H9 (cell line): ENCODE measurements around the gene CCDC63. TPM values are rescaled to one million over a fixed set of nuclear protein-coding genes. Genes with fewer than 3 reads are reported as not detected.
A peak's percentile ranks its signal among the peaks of the same experiment; 100 is the strongest.

ENCODE experiments used
- DNase-seq: peaks from one replicate; pipeline ENCODE4 v3.0.0-alpha.2; 2017
- H2AFZ ChIP-seq: one replicate; pipeline ENCODE4 v1.6.1; 2013; ENCODE audit warnings: mild to moderate bottlenecking, low read length, control low read depth, moderate library complexity
- H2AK5ac ChIP-seq: 2 replicates; pipeline ENCODE4 v1.6.1; 2013; ENCODE audit warnings: low read length, control low read depth, mixed read lengths; ENCODE audit not compliant: insufficient read length
- H2BK120ac ChIP-seq: one replicate; pipeline ENCODE4 v1.6.1; 2013; ENCODE audit warnings: low read depth, mild to moderate bottlenecking, low read length, control low read depth, inconsistent platforms; ENCODE audit not compliant: poor library complexity, severe bottlenecking
- H2BK12ac ChIP-seq: 2 replicates; pipeline ENCODE4 v1.6.1; 2013; ENCODE audit warnings: low read length, control low read depth, mixed read lengths, low read depth; ENCODE audit not compliant: insufficient read length
- H2BK15ac ChIP-seq: 2 replicates; pipeline ENCODE4 v1.6.1; 2013; ENCODE audit warnings: low read depth, low read length, control low read depth
- H2BK20ac ChIP-seq: one replicate; pipeline ENCODE4 v1.6.1; 2013; ENCODE audit warnings: low read depth, mild to moderate bottlenecking, low read length, control low read depth, inconsistent platforms; ENCODE audit not compliant: poor library complexity, severe bottlenecking
- H2BK5ac ChIP-seq: 2 replicates; pipeline ENCODE4 v1.6.1; 2013; ENCODE audit warnings: low read length, control low read depth, mixed read lengths; ENCODE audit not compliant: insufficient read length
- H3K14ac ChIP-seq: 2 replicates; pipeline ENCODE4 v1.6.1; 2013; ENCODE audit warnings: low read length, control low read depth; ENCODE audit not compliant: insufficient read depth
- H3K18ac ChIP-seq: 2 replicates; pipeline ENCODE4 v1.6.1; 2013; ENCODE audit warnings: low read depth, mild to moderate bottlenecking, mixed read lengths, low read length, control low read depth; ENCODE audit not compliant: insufficient read length
- H3K23ac ChIP-seq: 2 replicates; pipeline ENCODE4 v1.6.1; 2013; ENCODE audit warnings: low read length, control low read depth, mixed read lengths, low read depth; ENCODE audit not compliant: insufficient read length
- H3K23me2 ChIP-seq: 2 replicates; pipeline ENCODE4 v1.6.1; 2013; ENCODE audit warnings: low read depth, mild to moderate bottlenecking, mixed read lengths, low read length, control low read depth; ENCODE audit not compliant: insufficient read length, poor library complexity, severe bottlenecking
- H3K27ac ChIP-seq: 2 replicates; pipeline ENCODE4 v1.5.1; 2013; ENCODE audit warnings: low read length, control low read depth, mixed read lengths, low read depth; ENCODE audit not compliant: insufficient read length
- H3K27me3 ChIP-seq: 2 replicates; pipeline ENCODE4 v1.6.1; 2013; ENCODE audit warnings: low read length, control low read depth, inconsistent platforms; ENCODE audit not compliant: insufficient read depth
- H3K4ac ChIP-seq: 2 replicates; pipeline ENCODE4 v1.6.1; 2013; ENCODE audit warnings: low read depth, mild to moderate bottlenecking, control low read depth, inconsistent platforms, low read length, moderate library complexity
- H3K4me1 ChIP-seq: 2 replicates; pipeline ENCODE4 v1.6.1; 2013; ENCODE audit warnings: low read length, control low read depth, inconsistent platforms; ENCODE audit not compliant: insufficient read depth
- H3K4me2 ChIP-seq: 2 replicates; pipeline ENCODE4 v1.6.1; 2013; ENCODE audit warnings: low read length, control low read depth, mixed read lengths; ENCODE audit not compliant: insufficient read length, insufficient read depth
- H3K56ac ChIP-seq: 2 replicates; pipeline ENCODE4 v1.6.1; 2013; ENCODE audit warnings: low read depth, mild to moderate bottlenecking, mixed read lengths, low read length, control low read depth; ENCODE audit not compliant: insufficient read length
- H3K79me1 ChIP-seq: 2 replicates; pipeline ENCODE4 v1.6.1; 2013; ENCODE audit warnings: low read depth, mild to moderate bottlenecking, moderate library complexity, low read length, control low read depth, inconsistent platforms; ENCODE audit not compliant: insufficient read depth, poor library complexity, severe bottlenecking
- H3K79me2 ChIP-seq: 2 replicates; pipeline ENCODE4 v1.6.1; 2013; ENCODE audit warnings: low read length, control low read depth, inconsistent platforms; ENCODE audit not compliant: insufficient read depth
- H3K9ac ChIP-seq: 2 replicates; pipeline ENCODE4 v1.6.1; 2013; ENCODE audit warnings: low read length, control low read depth, mixed read lengths; ENCODE audit not compliant: insufficient read length; ENCODE audit errors: extremely low read depth
- H3K9me3 ChIP-seq: one replicate; pipeline ENCODE4 v1.6.1; 2013; ENCODE audit warnings: low read depth, low read length, inconsistent platforms; ENCODE audit not compliant: control insufficient read depth
- H3T11ph ChIP-seq: one replicate; pipeline ENCODE4 v1.6.1; 2013; ENCODE audit warnings: mild to moderate bottlenecking, low read length, control low read depth, inconsistent platforms
- H4K20me1 ChIP-seq: one replicate; pipeline ENCODE4 v1.6.1; 2013; ENCODE audit not compliant: control insufficient read depth, insufficient read length, insufficient read depth
- H4K5ac ChIP-seq: 2 replicates; pipeline ENCODE4 v1.6.1; 2013; ENCODE audit warnings: low read depth, mild to moderate bottlenecking, mixed read lengths, low read length, control low read depth; ENCODE audit not compliant: insufficient read length
- H4K8ac ChIP-seq: replicated peaks from 2 replicates; pipeline ENCODE4 v1.6.1; 2013; ENCODE audit warnings: low read length, control low read depth, mixed read lengths, low read depth; ENCODE audit not compliant: insufficient read length
- H4K91ac ChIP-seq: 2 replicates; pipeline ENCODE4 v1.6.1; 2013; ENCODE audit warnings: low read depth, mild to moderate bottlenecking, moderate library complexity, mixed read lengths, low read length, control low read depth; ENCODE audit not compliant: insufficient read length
- H3K27ac Mint-ChIP-seq, 3 experiments: 2 replicates in 2 of 3; 3 replicates in 1 of 3; pipeline ENCODE4 v1.8.0; 2020 to 2021; ENCODE audit warnings: mixed read lengths in 3 of 3, mild to moderate bottlenecking in 1 of 3, moderate library complexity in 1 of 3
- H3K27me3 Mint-ChIP-seq: 2 replicates; pipeline ENCODE4 v1.8.0; 2021; ENCODE audit warnings: low read depth, mild to moderate bottlenecking, moderate library complexity, mixed read lengths
- H3K36me3 Mint-ChIP-seq, 3 experiments: 2 replicates in 2 of 3; 3 replicates in 1 of 3; pipeline ENCODE4 v1.8.0; 2020 to 2021; ENCODE audit warnings: low read depth in 3 of 3, mixed read lengths in 3 of 3; ENCODE audit not compliant: insufficient read depth in 1 of 3
- H3K4me1 Mint-ChIP-seq, 2 experiments: 2 replicates each; pipeline ENCODE4 v1.8.0; 2020; ENCODE audit warnings: mixed read lengths in 2 of 2
- H3K4me3 Mint-ChIP-seq, 2 experiments: 2 replicates in 1 of 2; 3 replicates in 1 of 2; pipeline ENCODE4 v1.8.0; 2020 to 2021; ENCODE audit warnings: mild to moderate bottlenecking in 2 of 2, mixed read lengths in 2 of 2, moderate library complexity in 1 of 2
- H3K9me3 Mint-ChIP-seq, 2 experiments: 2 replicates in 1 of 2; 3 replicates in 1 of 2; pipeline ENCODE4 v1.8.0; 2020; ENCODE audit warnings: mild to moderate bottlenecking in 2 of 2, mixed read lengths in 2 of 2, moderate library complexity in 1 of 2
- WGBS: extraction: QIAGEN DNeasy Blood & Tissue Kit; methylation state at CpG from one replicate; pipeline ENCODE4 v1.1.7; 2013; ENCODE audit warnings: missing lambda C conversion rate, low lambda C conversion rate, mixed read lengths; ENCODE audit not compliant: insufficient read length; ENCODE audit errors: extremely low coverage; 5-methylcytosine and 5-hydroxymethylcytosine counted together
- total RNA-seq: library from RNA; stranded (reverse); gene quantifications from 2 replicates; pipeline ENCODE4 v1.2.1, GENCODE V29; 2021
- TF ChIP-seq, protein P1 (sequence below): fragments of 200-600 bp; sonication (generic); conservative IDR thresholded peaks from 3 replicates; pipeline ENCODE4 v1.8.0; 2021; ENCODE audit warnings: antibody characterized with exemption, mild to moderate bottlenecking

CCDC63 gene
- total RNA-seq, 1 experiment from 2014 or later: 0.77 TPM

DNA sequence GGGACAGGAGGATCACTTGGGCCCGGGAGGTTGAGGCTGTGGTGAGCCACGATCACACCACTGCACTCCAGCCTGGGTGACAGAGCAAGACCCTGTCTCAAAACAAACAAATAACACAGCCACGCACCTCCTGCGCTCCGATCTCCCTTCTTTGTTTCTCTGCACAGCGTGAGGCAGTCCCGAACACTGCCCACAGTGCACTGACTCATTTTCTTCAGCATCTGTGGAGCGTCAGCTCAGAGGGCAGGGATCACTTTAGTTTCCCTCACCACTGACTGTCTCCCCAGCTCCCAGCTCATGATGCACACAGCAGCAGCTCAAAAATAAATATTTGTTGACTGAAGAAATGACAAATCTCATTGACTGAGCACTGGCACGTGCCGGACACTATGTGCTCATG is 74.5 kb downstream of the CCDC63 start:
- Mint-ChIP-seq H3K27ac (peak overlapping the region in 1 of 3 experiments; percentile 41; a peak in 1 of 7 replicates), H3K4me1 (peaks cover 51 to 56% of the 10 kb centered on the region in 2 experiments), H3K27me3 (no peaks in the 10 kb centered on the region; the same call in 1 of the 2 replicates), H3K36me3 (0 out of 7 replicates have a peak, but pooled peaks cover 0 to 3% (median 0%) of the 10 kb centered on the region in 3 experiments), H3K9me3 (no peaks in the 10 kb centered on the region; a peak in 2 of 5 replicates), H3K4me3 (no peak overlapping the region)
- no peak for DNase-seq
- H3K56ac ChIP-seq: no peak overlapping the region
- no peak overlapping the region for H3K4me2 ChIP-seq
- H2BK20ac ChIP-seq: no peak overlapping the region
- no peak overlapping the region for H2BK5ac ChIP-seq
- peaks cover 3% of the 10 kb centered on the region; the same call in 1 of the 2 replicates for H3K4me1 ChIP-seq
- H3K27me3 ChIP-seq: no peaks in the 10 kb centered on the region
- H4K20me1 ChIP-seq: no peaks in the 10 kb centered on the region
- no CpG with 5 or more reads among the region's 10 CpGs for WGBS
- H2AFZ ChIP-seq: no peak overlapping the region
- no peak overlapping the region for H3K23ac ChIP-seq
- no peak overlapping the region for H2BK15ac ChIP-seq
- H4K5ac ChIP-seq: no peak overlapping the region
- H3K18ac ChIP-seq: no peak overlapping the region
- no peak overlapping the region for H4K91ac ChIP-seq
- no peaks in the 10 kb centered on the region for H3K9me3 ChIP-seq
- H3K23me2 ChIP-seq: no peaks in the 10 kb centered on the region
- H2AK5ac ChIP-seq: no peak overlapping the region
- no peak overlapping the region for H3K9ac ChIP-seq
- no peaks in the 10 kb centered on the region for H3K79me1 ChIP-seq
- no peak overlapping the region for H4K8ac ChIP-seq
- no peaks in the 10 kb centered on the region for H3K79me2 ChIP-seq
- TF ChIP-seq, protein P1, sequence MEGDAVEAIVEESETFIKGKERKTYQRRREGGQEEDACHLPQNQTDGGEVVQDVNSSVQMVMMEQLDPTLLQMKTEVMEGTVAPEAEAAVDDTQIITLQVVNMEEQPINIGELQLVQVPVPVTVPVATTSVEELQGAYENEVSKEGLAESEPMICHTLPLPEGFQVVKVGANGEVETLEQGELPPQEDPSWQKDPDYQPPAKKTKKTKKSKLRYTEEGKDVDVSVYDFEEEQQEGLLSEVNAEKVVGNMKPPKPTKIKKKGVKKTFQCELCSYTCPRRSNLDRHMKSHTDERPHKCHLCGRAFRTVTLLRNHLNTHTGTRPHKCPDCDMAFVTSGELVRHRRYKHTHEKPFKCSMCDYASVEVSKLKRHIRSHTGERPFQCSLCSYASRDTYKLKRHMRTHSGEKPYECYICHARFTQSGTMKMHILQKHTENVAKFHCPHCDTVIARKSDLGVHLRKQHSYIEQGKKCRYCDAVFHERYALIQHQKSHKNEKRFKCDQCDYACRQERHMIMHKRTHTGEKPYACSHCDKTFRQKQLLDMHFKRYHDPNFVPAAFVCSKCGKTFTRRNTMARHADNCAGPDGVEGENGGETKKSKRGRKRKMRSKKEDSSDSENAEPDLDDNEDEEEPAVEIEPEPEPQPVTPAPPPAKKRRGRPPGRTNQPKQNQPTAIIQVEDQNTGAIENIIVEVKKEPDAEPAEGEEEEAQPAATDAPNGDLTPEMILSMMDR: no peak
- H2BK120ac ChIP-seq: no peak overlapping the region
- H3K4ac ChIP-seq: no peak overlapping the region
- H3K14ac ChIP-seq: no peak overlapping the region; the same call in 1 of the 2 replicates
- no peak overlapping the region for H3K27ac ChIP-seq
- no peak overlapping the region for H2BK12ac ChIP-seq
- no peak overlapping the region for H3T11ph ChIP-seq
